NCI-H524 treated with DMSO at 0.1 percent for 48 hours (cell line): ENCODE results near the gene SLC36A2.
"Not testable (repeated sequence)": the region's sequence is repeated elsewhere in the genome, so short reads cannot be mapped to it uniquely, and the experiment has no call there.

Experiments used
- DNase-seq: peaks from one replicate; lab custom pipeline; 2025; lab: John Stamatoyannopoulos, UW

SLC36A2 gene

GRCh38 chr5:151347369-151347768 is at the start of gene SLC36A2:
Gene SLC36A2 (minus strand): TSS chr5:151347559. CDS start chr5:151347460, 99 bp downstream.
- no peak for DNase-seq

GRCh38 chr5:151388960-151389359 is 41.6 kb upstream of the SLC36A2 start:
- no peak for DNase-seq

GRCh38 chr5:151384106-151384505 is 36.7 kb upstream of the SLC36A2 start:
- DNase-seq, result no peak

GRCh38 chr5:151383011-151383410 is 35.7 kb upstream of the SLC36A2 start:
- DNase-seq, result no peak

GRCh38 chr5:151382576-151382975 is 35.2 kb upstream of the SLC36A2 start:
- no peak for DNase-seq

GRCh38 chr5:151381899-151382298 is 34.5 kb upstream of the SLC36A2 start:
- no peak for DNase-seq

- DNase-seq, result no peak
Observed at GRCh38 chr5:151378616-151379015, 31.3 kb upstream of the SLC36A2 start.

- no peak for DNase-seq
Observed at GRCh38 chr5:151374539-151374938, 27.2 kb upstream of the SLC36A2 start.

GRCh38 chr5:151367038-151367437 is 19.7 kb upstream of the SLC36A2 start:
- not testable (repeated sequence) for DNase-seq

- no peak for DNase-seq
Observed at GRCh38 chr5:151363673-151364072, 16.3 kb upstream of the SLC36A2 start.

GRCh38 chr5:151362970-151363369 is 15.6 kb upstream of the SLC36A2 start:
- no peak for DNase-seq

- DNase-seq, result no peak
Observed at GRCh38 chr5:151359391-151359790, 12.0 kb upstream of the SLC36A2 start.

GRCh38 chr5:151357792-151358191 is 10.4 kb upstream of the SLC36A2 start:
- DNase-seq, result no peak

GRCh38 chr5:151357097-151357496 is 9.7 kb upstream of the SLC36A2 start:
- DNase-seq, result no peak

- no peak for DNase-seq
Observed at GRCh38 chr5:151351671-151352070, 4.3 kb upstream of the SLC36A2 start.

- DNase-seq, result no peak
Observed at GRCh38 chr5:151348789-151349188, 1.4 kb upstream of the SLC36A2 start.

GRCh38 chr5:151345808-151346478 is 1.4 kb downstream of the SLC36A2 start:
- DNase-seq, result no peak

- no peak for DNase-seq
Observed at GRCh38 chr5:151345187-151345807, 2.1 kb downstream of the SLC36A2 start.

GRCh38 chr5:151344088-151344487 is 3.3 kb downstream of the SLC36A2 start:
- no peak for DNase-seq

GRCh38 chr5:151340004-151340403 is 7.4 kb downstream of the SLC36A2 start:
- DNase-seq, result no peak

GRCh38 chr5:151338734-151339133 is 8.6 kb downstream of the SLC36A2 start:
- no peak for DNase-seq

GRCh38 chr5:151332857-151333256 is 14.5 kb downstream of the SLC36A2 start:
- DNase-seq, result no peak

GRCh38 chr5:151328734-151329133 is 18.6 kb downstream of the SLC36A2 start:
- no peak for DNase-seq

GRCh38 chr5:151327585-151327984 is 19.8 kb downstream of the SLC36A2 start:
- DNase-seq, result no peak
